ENCODE results near the gene MASP1.

Gene MASP1

DNA sequence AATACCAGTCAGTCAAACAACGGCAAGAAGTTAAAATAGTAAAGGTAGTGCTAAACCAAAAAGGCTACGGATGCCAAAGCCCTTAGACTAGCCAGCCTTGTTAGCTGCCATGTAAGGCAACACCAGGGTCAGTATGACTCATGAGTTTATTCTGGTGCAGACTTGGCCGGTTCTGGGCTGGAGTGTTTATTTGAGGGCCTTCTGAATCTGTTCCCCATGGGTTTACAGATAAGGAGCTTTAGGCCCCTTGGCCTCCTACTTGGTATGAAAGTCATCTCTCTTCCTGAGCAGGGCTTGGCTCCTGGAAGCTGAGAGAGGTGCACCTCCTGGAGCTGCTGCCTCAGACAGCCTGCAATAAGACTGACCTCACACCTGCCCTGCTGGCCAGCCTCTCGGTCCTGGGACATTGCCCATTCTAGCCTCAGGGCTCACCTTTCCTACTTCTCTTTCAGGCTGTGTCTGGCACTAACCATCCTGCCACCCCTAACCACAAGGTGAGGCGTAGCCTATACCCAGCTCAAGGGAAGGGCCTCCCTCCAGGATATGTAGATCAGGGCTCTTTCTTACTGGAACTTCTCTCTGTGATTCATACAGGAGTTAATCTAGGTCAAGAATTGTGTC, 104.6 kb downstream of the MASP1 start:
- no peak for DNase-seq

DNA sequence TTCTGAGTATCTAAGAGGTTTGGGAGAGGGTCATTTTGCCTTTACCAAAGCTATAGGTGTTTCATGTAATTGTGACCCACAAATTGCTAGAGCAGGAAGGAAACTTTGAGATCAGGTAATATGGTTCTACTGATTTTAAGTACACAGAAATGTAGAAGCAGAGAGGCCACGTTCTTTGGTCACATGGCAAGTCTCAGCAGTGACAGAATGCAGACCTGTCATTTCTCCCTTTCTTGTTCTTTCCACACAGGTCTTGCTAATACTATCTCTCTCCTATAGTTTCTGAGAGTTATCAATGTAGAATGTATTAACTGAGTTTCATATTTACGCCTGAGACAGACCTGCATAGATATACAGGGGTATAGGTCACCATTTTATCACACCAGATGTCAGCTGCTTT, 105.2 kb downstream of the MASP1 start:
- DNase-seq = no peak

DNA sequence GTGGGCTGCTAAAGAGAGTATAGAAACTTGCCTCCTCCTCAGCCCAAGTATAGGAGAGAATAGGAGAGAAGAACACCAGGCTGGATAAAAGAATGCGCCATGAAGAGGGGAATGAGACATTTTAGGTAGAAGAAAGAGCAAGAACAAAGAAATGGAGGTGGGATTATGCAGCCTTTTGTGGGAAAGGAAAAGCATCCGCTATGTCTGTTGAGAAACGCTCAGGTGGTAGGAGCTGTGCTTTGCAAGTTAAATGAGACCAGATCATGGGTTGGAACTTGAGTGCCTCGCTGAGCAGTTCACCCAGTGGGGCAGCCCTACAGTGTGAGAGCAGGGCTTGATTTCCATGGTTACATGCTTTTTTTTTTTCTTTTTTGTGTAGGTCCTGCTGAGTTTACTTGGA, 105.8 kb downstream of the MASP1 start:
- no peak for DNase-seq

All from nucleus accumbens (tissue), 56 donors.